Stimulated activated CD4-positive, alpha-beta T cell treated with anti-CD3 and anti-CD28 coated beads, Interleukin-15, amount 100 ng/mL, for 1 hour (primary cell): ENCODE measurements around the gene SETD3.

Source experiments
- DNase-seq, 2 donors: peaks; one replicate each; pipeline ENCODE4 v3.0.0-alpha.2; 2020; ENCODE audit warnings: low read depth in 1 of 2, low spot score in 1 of 2

Gene SETD3

DNA sequence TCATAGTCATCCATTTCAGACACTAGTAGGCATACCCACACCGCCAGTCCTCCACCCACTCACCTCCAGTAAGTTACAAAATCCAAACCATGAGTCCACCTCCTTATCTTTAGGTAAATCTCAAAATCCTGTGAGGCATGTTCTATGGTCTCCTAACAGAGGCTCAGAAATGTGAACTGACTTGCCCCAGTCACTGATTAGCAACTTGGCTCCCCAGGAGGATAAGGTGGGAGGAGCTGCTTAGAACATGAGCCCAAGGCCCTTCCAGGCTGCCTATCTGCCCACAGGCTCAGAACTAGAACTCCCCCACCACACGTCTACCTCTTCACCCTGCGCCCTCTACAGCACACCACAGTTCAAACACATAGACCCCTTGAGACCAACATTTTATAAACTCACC lies 19.9 kb downstream of the SETD3 start:
- no peak for DNase-seq

GRCh38 chr14:99459481-99460100 lies 21.1 kb downstream of the SETD3 start:
- no peak for DNase-seq

DNA sequence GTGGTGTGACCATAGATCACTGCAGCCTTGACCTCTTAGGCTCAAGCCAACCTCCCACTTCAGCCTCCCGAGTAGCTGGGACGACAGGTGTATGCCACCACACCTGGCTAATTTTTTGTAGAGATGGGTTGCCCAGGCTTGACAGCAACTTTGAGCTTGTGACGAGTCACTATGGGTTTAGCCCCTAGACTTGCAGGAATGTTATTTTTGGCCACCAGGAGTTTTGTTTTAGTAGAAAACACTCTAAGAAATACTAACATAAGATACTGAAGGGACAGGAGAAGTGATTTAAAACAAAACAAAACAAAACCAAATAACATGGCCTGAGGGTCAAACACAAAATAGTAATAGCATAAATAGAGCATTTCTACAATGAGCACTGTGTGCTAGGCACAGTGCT lies 26.4 kb downstream of the SETD3 start:
- no peak for DNase-seq

GRCh38 chr14:99452968-99453367 lies 27.7 kb downstream of the SETD3 start:
- no peak for DNase-seq

- DNase-seq, result no peak
Observed at GRCh38 chr14:99451234-99451633, 29.4 kb downstream of the SETD3 start.

- DNase-seq, result no peak
Observed at GRCh38 chr14:99450266-99450665, 30.4 kb downstream of the SETD3 start.

DNA sequence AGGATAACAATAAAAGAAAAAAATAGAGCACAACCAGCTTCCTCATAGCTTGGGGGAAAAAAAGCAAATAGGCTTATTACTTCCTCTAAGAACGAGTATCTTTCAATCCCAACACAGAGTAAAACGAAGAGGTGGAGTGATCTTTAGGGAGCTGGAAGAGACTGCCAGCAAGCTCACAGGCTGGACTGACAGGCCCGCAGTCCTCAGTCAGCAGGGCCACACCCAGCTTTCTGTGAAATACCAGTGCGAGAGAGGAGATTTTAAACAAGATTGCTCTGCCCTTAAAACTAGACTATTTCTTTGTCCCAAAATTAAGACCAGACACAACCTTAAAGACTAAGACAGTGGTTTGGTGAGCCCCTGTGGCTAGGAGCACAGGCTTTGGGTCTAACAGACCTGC lies 32.9 kb downstream of the SETD3 start:
- no peak for DNase-seq

DNA sequence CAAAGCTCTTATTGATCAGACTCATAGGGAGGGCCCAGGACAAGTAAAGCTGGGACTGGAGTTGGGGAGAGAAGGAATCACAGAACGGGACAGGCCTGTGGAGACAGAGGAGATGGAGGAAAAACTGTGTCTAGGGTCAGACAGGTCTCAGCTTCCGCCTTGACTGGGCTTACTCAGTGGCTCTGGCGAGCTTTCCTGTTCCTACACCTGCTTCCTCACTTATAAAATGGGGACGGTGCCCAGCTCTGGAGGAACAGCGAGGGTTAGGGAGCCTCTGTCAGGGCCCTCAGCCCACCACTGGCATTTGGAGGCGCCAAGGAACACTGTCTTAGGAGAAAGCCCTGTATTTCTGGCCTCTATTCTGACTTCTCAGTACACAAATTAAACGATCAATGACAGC lies 34.7 kb downstream of the SETD3 start:
- no peak for DNase-seq

DNA sequence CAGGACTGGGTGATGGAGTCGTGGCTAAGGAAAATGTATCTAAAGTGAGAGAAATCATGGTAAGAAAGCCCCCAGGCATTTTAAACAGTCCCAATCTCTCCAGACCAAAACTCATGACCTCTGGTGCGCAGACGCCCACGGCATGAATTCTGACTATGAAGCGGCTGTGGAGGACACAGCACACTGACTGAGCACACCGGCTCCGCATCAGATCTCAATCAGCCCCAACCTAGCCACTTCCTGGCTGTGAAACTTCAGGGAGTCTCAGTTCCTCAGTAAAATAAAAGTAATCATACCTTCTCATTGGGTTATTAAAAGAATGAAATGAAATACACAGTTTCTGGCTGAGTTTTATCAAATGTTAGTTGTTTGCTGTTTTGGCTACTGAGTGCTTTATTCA lies 38.7 kb downstream of the SETD3 start:
- DNase-seq, result no peak

DNA sequence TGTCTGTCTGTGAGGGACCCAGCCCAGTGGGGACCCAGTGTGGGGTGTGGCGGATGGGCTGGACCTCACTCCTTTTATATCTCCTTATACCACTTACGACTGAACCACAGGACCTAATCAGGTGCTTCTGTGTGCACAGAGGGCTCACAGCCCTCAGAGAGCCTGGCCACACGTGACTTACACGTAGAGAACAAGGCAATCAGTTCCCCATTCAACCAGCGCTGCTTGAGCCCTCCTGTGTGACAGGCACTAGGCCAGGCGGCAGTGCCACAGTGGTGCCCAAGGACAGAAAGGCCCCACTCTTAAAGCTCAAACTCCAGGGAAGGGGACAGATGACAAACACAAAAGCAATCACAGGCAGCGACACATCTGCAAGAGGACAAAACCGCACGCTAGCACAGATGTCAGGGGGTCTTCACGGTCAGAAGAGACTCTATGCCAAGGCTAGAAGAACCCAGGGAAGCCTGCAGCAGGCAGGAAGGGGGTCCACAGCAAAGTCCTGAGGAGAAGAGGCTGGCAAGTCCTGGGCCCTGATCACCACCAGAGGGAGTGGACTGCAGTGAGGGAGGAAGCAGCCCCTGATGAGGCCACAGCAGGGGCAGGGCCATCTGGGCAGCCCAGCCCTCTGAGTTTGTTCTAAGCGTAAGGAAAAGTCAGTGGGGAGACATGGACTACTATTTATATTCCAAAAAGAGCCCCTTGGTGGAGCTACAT lies 39.3 kb downstream of the SETD3 start:
- DNase-seq, result no peak

GRCh38 chr14:99440278-99440677 lies 40.4 kb downstream of the SETD3 start:
- no peak for DNase-seq

- no peak for DNase-seq
Observed at GRCh38 chr14:99437706-99438105, 43.0 kb downstream of the SETD3 start.

GRCh38 chr14:99436247-99437180 lies 44.1 kb downstream of the SETD3 start:
- no peak for DNase-seq

- DNase-seq, result no peak
Observed at GRCh38 chr14:99435327-99435726, 45.3 kb downstream of the SETD3 start.

DNA sequence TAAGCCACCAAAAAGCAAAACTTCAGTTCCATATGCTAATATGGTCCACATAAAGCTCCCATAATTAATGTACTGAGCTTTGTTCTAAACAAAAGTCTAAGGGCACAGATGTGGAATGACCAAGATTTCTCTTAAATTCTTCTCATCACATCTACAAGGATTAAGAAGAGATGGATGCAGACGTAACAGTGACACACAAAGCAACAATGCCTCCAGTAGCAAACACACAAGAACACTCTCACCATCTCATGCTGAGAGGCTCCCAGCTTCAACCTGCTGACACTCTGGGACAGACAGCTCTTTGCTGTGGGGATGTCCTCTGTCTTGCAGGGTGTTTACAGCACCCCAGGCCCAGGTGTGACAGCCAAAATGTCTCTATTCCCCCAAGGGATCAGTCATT lies 48.2 kb downstream of the SETD3 start:
- no peak for DNase-seq

DNA sequence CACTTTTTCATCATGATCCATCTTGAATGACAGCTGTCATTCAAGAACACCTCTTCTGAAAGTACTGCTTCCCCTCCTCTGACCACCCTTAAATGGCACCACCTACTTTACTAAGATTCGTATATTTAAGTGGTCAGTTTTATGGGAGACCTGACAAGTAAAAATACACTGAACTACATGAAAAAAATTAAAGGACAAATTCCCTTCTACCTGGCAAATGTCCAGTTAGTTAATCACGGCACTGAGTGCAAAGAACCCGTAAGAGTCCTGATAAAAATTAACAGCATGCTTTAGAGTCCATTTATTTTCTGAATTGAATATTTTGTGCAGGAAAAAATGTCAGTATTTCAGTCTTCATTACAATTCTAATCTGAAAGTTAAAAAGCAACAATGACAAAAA lies 48.7 kb downstream of the SETD3 start:
- DNase-seq, result no peak

DNA sequence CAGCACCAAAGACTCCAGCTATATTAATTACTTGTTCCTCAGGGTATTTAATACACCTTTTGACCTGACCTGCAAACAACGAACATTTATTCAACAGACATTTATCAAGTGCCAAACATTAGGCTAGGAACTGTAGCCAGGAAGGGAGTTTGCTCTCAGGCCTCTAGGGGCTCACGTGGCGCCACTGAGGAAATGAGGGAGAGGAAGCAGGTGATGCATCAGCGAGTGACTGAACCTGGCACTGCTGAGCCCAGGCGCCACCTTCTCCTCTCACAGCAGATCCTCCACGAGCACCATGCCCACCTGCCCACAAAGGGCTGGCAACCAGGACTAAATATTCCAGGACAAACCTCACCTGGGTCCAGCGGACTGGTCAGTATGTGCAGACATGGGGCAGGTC lies 50.2 kb downstream of the SETD3 start:
- DNase-seq, result peak in 1 of 2 donors; percentile 6

DNA sequence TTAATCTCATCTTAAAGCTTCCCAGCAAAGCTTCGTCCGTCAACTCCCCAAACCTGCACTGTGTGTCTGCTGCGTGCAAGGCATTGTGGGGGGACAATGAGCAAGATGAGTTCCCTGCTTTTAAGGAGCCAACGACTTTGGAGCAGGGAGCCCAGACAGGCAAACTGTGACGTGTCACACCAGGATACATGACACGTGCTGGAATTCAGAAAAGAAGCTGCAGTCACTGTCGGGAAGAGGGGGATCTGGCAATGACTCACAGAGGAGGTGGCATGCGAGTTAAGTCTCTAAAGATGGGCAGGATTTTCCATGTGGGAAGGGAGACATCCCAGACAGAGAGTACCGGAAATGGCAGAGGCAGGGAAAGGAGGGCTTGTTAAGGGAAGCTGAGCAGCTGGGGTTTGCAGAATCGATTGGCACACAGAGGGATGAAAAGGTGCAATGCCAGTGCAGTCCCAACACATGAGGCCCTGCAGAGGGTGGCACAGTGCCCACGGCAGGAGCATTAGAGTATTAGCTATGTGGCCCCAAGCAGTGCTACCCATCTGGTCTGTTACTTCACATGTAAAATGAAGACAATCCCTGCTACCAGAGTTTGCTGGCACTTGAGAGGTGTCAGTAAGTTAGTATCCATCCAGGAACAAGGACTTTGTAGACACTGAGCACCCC lies 52.9 kb downstream of the SETD3 start:
- no peak for DNase-seq

DNA sequence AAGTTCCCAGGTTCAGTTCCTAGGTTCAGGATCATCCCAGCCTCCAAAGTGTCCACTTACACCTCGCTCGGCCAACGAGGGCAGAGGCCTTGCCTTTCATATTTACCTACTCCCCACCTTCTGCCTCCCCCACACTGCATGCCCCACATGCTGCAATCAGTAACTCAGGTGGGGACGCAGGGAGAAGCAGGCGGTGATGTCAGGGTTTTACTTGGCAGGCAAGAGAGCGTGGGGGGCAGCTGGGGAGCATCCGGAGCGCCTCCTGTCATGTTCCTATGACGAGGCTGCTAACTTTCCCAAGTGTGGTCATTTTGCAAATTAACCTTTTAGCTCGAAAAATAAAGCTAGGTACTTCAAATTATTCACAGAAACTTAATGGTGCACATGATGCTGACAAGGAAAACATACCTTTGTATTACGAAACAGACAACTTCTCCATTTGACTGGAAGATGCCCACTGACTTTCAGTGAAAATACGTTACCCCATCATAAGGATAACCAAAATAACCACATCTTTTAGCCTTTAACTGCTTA lies 53.8 kb downstream of the SETD3 start:
- no peak for DNase-seq

DNA sequence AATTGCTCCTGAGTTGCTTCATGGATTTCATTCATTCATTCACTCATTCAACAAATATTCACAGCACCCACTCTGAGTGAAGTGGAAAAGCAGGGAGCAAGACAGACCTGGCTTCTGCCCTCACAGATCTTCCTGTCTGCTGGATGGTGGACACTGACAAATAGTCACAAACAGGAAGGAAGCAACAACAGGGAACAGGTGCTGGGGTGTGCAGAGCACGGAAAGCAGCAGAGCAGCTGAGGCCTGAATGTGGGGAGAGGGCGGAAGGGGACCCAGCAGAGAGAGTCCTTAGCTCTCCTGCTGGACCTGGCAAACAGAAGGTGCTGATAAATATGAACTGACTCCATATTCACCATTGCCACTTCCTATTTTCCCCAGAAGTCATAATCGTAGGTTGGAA lies 54.4 kb downstream of the SETD3 start:
- DNase-seq, result no peak

GRCh38 chr14:99425272-99425681 lies 55.4 kb downstream of the SETD3 start:
- no peak for DNase-seq
